Measurements from ENCODE around the gene COL5A1.

GRCh38 chr9:134655101-134655500 is 13.5 kb downstream of the COL5A1 start:
- TF ChIP-seq CTCF (IDR thresholded peaks at IDR 0.05) = no peak
- no peak for TF ChIP-seq POLR2A (IDR thresholded peaks at IDR 0.05)

Data from Peyer's patch (tissue), 4 donors.